ENCODE measurements around the gene IL32.

GRCh38 chr16:3026003-3026378 lies 39.4 kb upstream of the IL32 start:
- no peak for TF ChIP-seq CTCF (IDR thresholded peaks at IDR 0.05; ENCODE audit: borderline replicate concordance, extremely low read depth, low read length, poor library complexity, severe bottlenecking)
- TF ChIP-seq EZH2 (IDR thresholded peaks at IDR 0.05; ENCODE audit: borderline replicate concordance, low read depth, low read length, severe bottlenecking) = no peak
